Erythroblast (primary cell): Measurements from ENCODE around the gene KAT6B.

ENCODE experiments used
- DNase-seq, 2 experiments: peaks; one replicate each; lab custom pipeline; 2025; lab: John Stamatoyannopoulos, UW
- GATA1 ChIP-seq: IDR thresholded peaks from 2 replicates; pipeline ENCODE4 v1.6.1; 2011; ENCODE audit warnings: low read depth, mild to moderate bottlenecking, control low read depth, low read length, moderate library complexity
- POLR2A ChIP-seq: IDR thresholded peaks from 2 replicates; pipeline ENCODE4 v1.6.1; 2011; ENCODE audit warnings: mild to moderate bottlenecking, low read length

KAT6B gene

GRCh38 chr10:74810087-74810486 lies 16.3 kb upstream of the KAT6B start:
- DNase-seq, result no peak
- TF ChIP-seq GATA1 (no peak), POLR2A (no peak)

- DNase-seq, result no peak
- TF ChIP-seq POLR2A, result no peak
- no peak for TF ChIP-seq GATA1
Observed at GRCh38 chr10:74813381-74814259, 12.8 kb upstream of the KAT6B start.

- TF ChIP-seq GATA1, result no peak
- TF ChIP-seq POLR2A, result no peak
- no peak for DNase-seq
Observed at GRCh38 chr10:74814797-74815196, 11.6 kb upstream of the KAT6B start.

- peak; percentile 6 to 21 for DNase-seq
- TF ChIP-seq POLR2A (no peak), GATA1 (no peak)
Observed at GRCh38 chr10:74816824-74817498, 9.4 kb upstream of the KAT6B start.

GRCh38 chr10:74821501-74821900 lies 4.9 kb upstream of the KAT6B start:
- peak in 1 of 2 experiments; percentile 21 for DNase-seq
- TF ChIP-seq GATA1, result no peak
- TF ChIP-seq POLR2A, result no peak

- TF ChIP-seq POLR2A (no peak), GATA1 (no peak)
- peak in 1 of 2 experiments; percentile 28 for DNase-seq
Observed at GRCh38 chr10:74822101-74822500, 4.3 kb upstream of the KAT6B start.

- no peak for TF ChIP-seq POLR2A
- TF ChIP-seq GATA1, result no peak
- peak; percentile 28 to 35 for DNase-seq
Observed at GRCh38 chr10:74822521-74823089, 3.8 kb upstream of the KAT6B start.

GRCh38 chr10:74823791-74824183 lies 2.6 kb upstream of the KAT6B start:
- no peak for TF ChIP-seq GATA1
- DNase-seq, result no peak

GRCh38 chr10:74824184-74824899 lies 2.1 kb upstream of the KAT6B start:
- peak; percentile 17 for DNase-seq

GRCh38 chr10:74824900-74825370 lies 1.5 kb upstream of the KAT6B start:
- no peak for DNase-seq
- no peak for TF ChIP-seq POLR2A
- no peak for TF ChIP-seq GATA1

More at GRCh38 chr10:74824184-74824899, 2.1 kb upstream of the KAT6B start:
- TF ChIP-seq GATA1 (no peak), POLR2A (no peak)

GRCh38 chr10:74825371-74826141 lies 844 bp upstream of the KAT6B start:
- peak; percentile 64 to 66 for DNase-seq
- TF ChIP-seq POLR2A (no peak), GATA1 (no peak)

- no peak for DNase-seq
- no peak for TF ChIP-seq GATA1
- no peak for TF ChIP-seq POLR2A
Observed at GRCh38 chr10:74827045-74827441, 643 bp downstream of the KAT6B start.
